ENCODE results near the gene PITX2. TPM values are rescaled to one million over a fixed set of nuclear protein-coding genes. Genes with fewer than 3 reads are reported as not detected.

The PITX2 gene
- total and polyA plus RNA-seq, 10 of the 15 experiments (the other 5 are each of a cell fraction or from before 2014, with no cell fraction given) = not detected

- TF ChIP-seq, protein P1, sequence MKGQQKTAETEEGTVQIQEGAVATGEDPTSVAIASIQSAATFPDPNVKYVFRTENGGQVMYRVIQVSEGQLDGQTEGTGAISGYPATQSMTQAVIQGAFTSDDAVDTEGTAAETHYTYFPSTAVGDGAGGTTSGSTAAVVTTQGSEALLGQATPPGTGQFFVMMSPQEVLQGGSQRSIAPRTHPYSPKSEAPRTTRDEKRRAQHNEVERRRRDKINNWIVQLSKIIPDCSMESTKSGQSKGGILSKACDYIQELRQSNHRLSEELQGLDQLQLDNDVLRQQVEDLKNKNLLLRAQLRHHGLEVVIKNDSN (IDR thresholded peaks at IDR 0.05; ENCODE audit: borderline replicate concordance, extremely low read length, insufficient read depth, low read depth, low read length) = no peak
- TF ChIP-seq IRF4 (IDR thresholded peaks at IDR 0.05; ENCODE audit: low read depth, low read length) (no peak), NKRF (conservative IDR thresholded peaks at IDR 0.05) (no peak), RAD51 (IDR thresholded peaks at IDR 0.05) (no peak), KAT2A (conservative IDR thresholded peaks at IDR 0.05; ENCODE audit: control insufficient read depth, low read depth, low read length) (no peak), BRCA1 (IDR thresholded peaks at IDR 0.05; ENCODE audit: low read depth, low read length) (no peak), ZZZ3 (IDR thresholded peaks at IDR 0.05; ENCODE audit: control insufficient read depth, insufficient read length, low read depth) (no peak), DPF2 (IDR thresholded peaks at IDR 0.05) (no peak), YBX1 (IDR thresholded peaks at IDR 0.05) (no peak)
- TF ChIP-seq, protein P2, sequence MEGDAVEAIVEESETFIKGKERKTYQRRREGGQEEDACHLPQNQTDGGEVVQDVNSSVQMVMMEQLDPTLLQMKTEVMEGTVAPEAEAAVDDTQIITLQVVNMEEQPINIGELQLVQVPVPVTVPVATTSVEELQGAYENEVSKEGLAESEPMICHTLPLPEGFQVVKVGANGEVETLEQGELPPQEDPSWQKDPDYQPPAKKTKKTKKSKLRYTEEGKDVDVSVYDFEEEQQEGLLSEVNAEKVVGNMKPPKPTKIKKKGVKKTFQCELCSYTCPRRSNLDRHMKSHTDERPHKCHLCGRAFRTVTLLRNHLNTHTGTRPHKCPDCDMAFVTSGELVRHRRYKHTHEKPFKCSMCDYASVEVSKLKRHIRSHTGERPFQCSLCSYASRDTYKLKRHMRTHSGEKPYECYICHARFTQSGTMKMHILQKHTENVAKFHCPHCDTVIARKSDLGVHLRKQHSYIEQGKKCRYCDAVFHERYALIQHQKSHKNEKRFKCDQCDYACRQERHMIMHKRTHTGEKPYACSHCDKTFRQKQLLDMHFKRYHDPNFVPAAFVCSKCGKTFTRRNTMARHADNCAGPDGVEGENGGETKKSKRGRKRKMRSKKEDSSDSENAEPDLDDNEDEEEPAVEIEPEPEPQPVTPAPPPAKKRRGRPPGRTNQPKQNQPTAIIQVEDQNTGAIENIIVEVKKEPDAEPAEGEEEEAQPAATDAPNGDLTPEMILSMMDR (IDR thresholded peaks at IDR 0.05 in 2 of 3, conservative IDR thresholded peaks at IDR 0.05 in 1 of 3; ENCODE audit: control insufficient read depth in 2 of 3, extremely low read depth in 1 of 3, insufficient read depth in 1 of 3, low read depth in 3 of 3, low read length in 3 of 3) = no peak
These were observed 17.8 kb downstream of the PITX2 start (continued) for GRCh38 chr4:110605077-110605476.
